GM12878 (cell line): ENCODE data around the gene MYO7B. TPM values are rescaled to one million over a fixed set of nuclear protein-coding genes. Genes with fewer than 3 reads are reported as not detected.

ENCODE experiments used
- ATAC-seq: fragments of 200-7000 bp; cut with Tn5 transposase; 3 replicates; pipeline ENCODE4 v1.9.1; 2020; ENCODE audit warnings: mild to moderate bottlenecking, moderate library complexity
- BruUV-seq: library from RNA; stranded (reverse); fragments of 400-500 nt; replicated peaks from 2 replicates; lab custom pipeline; 2021; lab: Mats Ljungman, UMichigan
- CTCF ChIA-PET: fragments of 300-600 bp; sonication (Branson Sonifier 250); formaldehyde crosslinking; extraction: SDS; loops from one replicate; lab custom pipeline; 2021; ENCODE audit warnings: inconsistent platforms; lab: Yijun Ruan, JAX
- POLR2A ChIA-PET: fragments of 350-600 bp; formaldehyde crosslinking; extraction: SDS; loops from one replicate; lab custom pipeline; 2021; ENCODE audit warnings: inconsistent platforms; lab: Charles Lee
- RAD21 ChIA-PET: fragments of 300-600 bp; sonication (Branson Sonifier 250); formaldehyde crosslinking; loops from one replicate; lab custom pipeline; 2023; ENCODE audit warnings: antibody characterized with exemption; ENCODE audit not compliant: unreplicated experiment; lab: Charles Lee
- SMC1A ChIA-PET: fragments of 300-600 bp; sonication (Branson Sonifier 250); formaldehyde crosslinking; loops from one replicate; lab custom pipeline; 2023; ENCODE audit not compliant: unreplicated experiment, uncharacterized antibody; lab: Charles Lee
- DNase-seq: peaks from one replicate; pipeline ENCODE4 v3.0.0-alpha.2; 2011; ENCODE audit warnings: low read depth, low spot score
- FAIRE-seq: peaks from 3 replicates; lab custom pipeline; 2011; peaks lifted over from hg19 to GRCh38; lab: Jason Lieb, UNC
- H2AFZ ChIP-seq: 2 replicates; pipeline ENCODE4 v1.6.0; 2011; ENCODE audit warnings: low read depth, low read length, control low read depth; ENCODE audit not compliant: control insufficient read depth
- H3K27ac ChIP-seq: 2 replicates; pipeline ENCODE4 v1.5.1; 2011; ENCODE audit warnings: control low read depth; ENCODE audit not compliant: control insufficient read depth, insufficient read depth
- H3K27me3 ChIP-seq, 2 experiments: replicated peaks in 1 of 2; 2 replicates each; pipeline versions ENCODE4 v1.6.0 to v1.6.1; 2011; ENCODE audit warnings: low read length in 1 of 2; ENCODE audit not compliant: control insufficient read depth in 2 of 2, insufficient read depth in 2 of 2
- H3K36me3 ChIP-seq, 2 experiments: 2 replicates each; pipeline ENCODE4 v1.5.1; 2011; ENCODE audit warnings: low read length in 1 of 2; ENCODE audit not compliant: control insufficient read depth in 2 of 2, insufficient read depth in 2 of 2
- H3K4me1 ChIP-seq: 2 replicates; pipeline ENCODE4 v1.6.1; 2011; ENCODE audit warnings: mild to moderate bottlenecking, low read length, moderate library complexity, mixed read lengths; ENCODE audit not compliant: control insufficient read depth, insufficient read depth
- H3K4me2 ChIP-seq: 2 replicates; pipeline ENCODE4 v1.6.0; 2011; ENCODE audit warnings: control low read depth; ENCODE audit not compliant: control insufficient read depth, insufficient read depth
- H3K4me3 ChIP-seq: fragments of 200-600 bp; sonication (generic); 2 replicates; pipeline ENCODE4 v1.5.1; 2016
- H3K79me2 ChIP-seq: 2 replicates; pipeline ENCODE4 v1.6.0; 2011; ENCODE audit warnings: low read length; ENCODE audit not compliant: control insufficient read depth, insufficient read depth
- H3K9ac ChIP-seq: 2 replicates; pipeline ENCODE4 v1.8.0; 2011; ENCODE audit warnings: low read length, control low read depth, mixed read lengths; ENCODE audit not compliant: control insufficient read depth, insufficient read depth
- H3K9me3 ChIP-seq: replicated peaks from 3 replicates; pipeline ENCODE4 v1.5.1; 2011; ENCODE audit warnings: mild to moderate bottlenecking, low read length; ENCODE audit not compliant: control insufficient read depth, insufficient read depth
- H4K20me1 ChIP-seq: 2 replicates; pipeline ENCODE4 v1.6.0; 2011; ENCODE audit not compliant: control insufficient read depth, insufficient read depth
- ASH2L ChIP-seq: fragments of 300-600, 200-600 bp; sonication (generic); IDR thresholded peaks from 2 replicates; pipeline ENCODE4 v1.6.1; 2017; ENCODE audit warnings: low read depth, mild to moderate bottlenecking, borderline replicate concordance
- BACH1 ChIP-seq: fragments of 450-650 bp; IDR thresholded peaks from 2 replicates; pipeline ENCODE4 v1.6.1; 2017; ENCODE audit warnings: mild to moderate bottlenecking, borderline replicate concordance
- CBX5 ChIP-seq: sonication (generic); IDR thresholded peaks from 2 replicates; pipeline ENCODE4 v1.6.1; 2016; ENCODE audit warnings: low read depth, moderate library complexity, mild to moderate bottlenecking, inconsistent platforms
- CHD1 ChIP-seq: IDR thresholded peaks from 2 replicates; pipeline ENCODE4 v1.6.1; 2012; ENCODE audit warnings: low read depth, low read length, improper control_type of control experiment
- FOXK2 ChIP-seq: fragments of 450-650 bp; IDR thresholded peaks from 2 replicates; pipeline ENCODE4 v1.6.1; 2017; ENCODE audit warnings: mild to moderate bottlenecking, moderate library complexity
- KDM1A ChIP-seq: fragments of 200-600 bp; sonication (generic); IDR thresholded peaks from 2 replicates; pipeline ENCODE4 v1.6.1; 2016; ENCODE audit warnings: borderline replicate concordance
- MYB ChIP-seq: fragments of 150-350 bp; IDR thresholded peaks from 2 replicates; pipeline ENCODE4 v1.6.1; 2014; ENCODE audit warnings: mild to moderate bottlenecking, low read depth, low read length, borderline replicate concordance
- SP1 ChIP-seq: IDR thresholded peaks from one replicate; pipeline ENCODE4 v1.6.1; 2011; ENCODE audit warnings: low read depth, low read length
- SREBF1 ChIP-seq: IDR thresholded peaks from 2 replicates; pipeline ENCODE4 v1.6.1; 2012; ENCODE audit warnings: mild to moderate bottlenecking, low read length
- TCF7 ChIP-seq: IDR thresholded peaks from 2 replicates; pipeline ENCODE4 v1.6.1; 2014; ENCODE audit warnings: antibody characterized with exemption, borderline replicate concordance
- USF1 ChIP-seq: IDR thresholded peaks from 2 replicates; pipeline ENCODE4 v1.6.1; 2011; ENCODE audit warnings: borderline replicate concordance, low read depth, mild to moderate bottlenecking, moderate library complexity, mixed read lengths, low read length; ENCODE audit not compliant: insufficient read depth; ENCODE audit errors: extremely low read length
- ZBED1 ChIP-seq: IDR thresholded peaks from 2 replicates; pipeline ENCODE4 v1.6.1; 2016; ENCODE audit warnings: borderline replicate concordance
- WGBS: methylation state at CpG from one replicate; pipeline ENCODE4 v1.1.6; 2016; ENCODE audit warnings: low lambda C conversion rate; ENCODE audit not compliant: insufficient replicate concordance, insufficient coverage; ENCODE audit errors: missing lambda C conversion rate; 5-methylcytosine and 5-hydroxymethylcytosine counted together
- in situ Hi-C: fragments of 300-500 bp; cut with MboI; formaldehyde crosslinking; loops from 9 replicates; pipeline ENCODE4 v1.14.3; 2018; ENCODE audit warnings: mixed read lengths
- intact Hi-C: fragments of 100-400 bp; cut with micrococcal nuclease; formaldehyde crosslinking; loops from one replicate; pipeline ENCODE4 v1.14.2; 2022; ENCODE audit not compliant: unreplicated experiment
- polyA plus RNA-seq, 11 experiments: library from polyadenylated mRNA; depleted of rRNA in 4 of 11; unstranded in 6 of 11; stranded (reverse) in 5 of 11; fragments of >200 nt; fragmentation: Nextera tagmentation in 4 of 11; fragmentation: Illumina TruSeq in 1 of 11; extraction: Ambion mirVana in 4 of 11; extraction: Trizol in 1 of 11; gene quantifications; 1 replicate in 1 of 11; 2 replicates in 10 of 11; pipeline versions ENCODE4 v1.2.1 to v1.2.3, GENCODE V29; 2011 to 2016; ENCODE audit warnings: inconsistent platforms in 2 of 11, missing spikeins in 2 of 11, low read depth in 1 of 11
- total RNA-seq, 4 experiments: library from RNA; depleted of rRNA in 3 of 4; stranded (reverse); fragments of >200 nt in 3 of 4; fragmentation: Illumina TruSeq in 1 of 4; extraction: Trizol in 1 of 4; gene quantifications; 2 replicates each; pipeline versions ENCODE4 v1.2.1 to v1.2.3, GENCODE V29; 2013 to 2021
- TF ChIP-seq, protein P1 (sequence below): IDR thresholded peaks from 2 replicates; pipeline ENCODE4 v1.6.1; 2011; ENCODE audit warnings: borderline replicate concordance, low read depth, mild to moderate bottlenecking, moderate library complexity, low read length; ENCODE audit not compliant: insufficient read depth, poor library complexity, severe bottlenecking
- TF ChIP-seq, protein P2 (sequence below): fragments of 450-650 bp; formaldehyde crosslinking; IDR thresholded peaks from 2 replicates; pipeline ENCODE4 v1.5.0; 2022; ENCODE audit warnings: mild to moderate bottlenecking, missing genetic modification characterization
- TF ChIP-seq, protein P3 (sequence below): fragments of 450-650 bp; formaldehyde crosslinking; IDR thresholded peaks from 2 replicates; pipeline ENCODE4 v1.4.0; 2020; ENCODE audit warnings: mild to moderate bottlenecking, moderate library complexity

MYO7B gene
- total and polyA plus RNA-seq, 10 of the 15 experiments (the other 5 are each of a cell fraction or from before 2014, with no cell fraction given), result 0.08 to 4.8 (median 1.2) TPM

GRCh38 chr2:127552846-127553245 lies 17.4 kb downstream of the MYO7B start:
- in situ Hi-C loops, result no loop called here
- Histone ChIP-seq H4K20me1 (no peaks in the 10 kb centered on the region), H3K4me2 (no peak overlapping the region), H3K79me2 (no peaks in the 10 kb centered on the region), H3K4me3 (no peak overlapping the region), H3K36me3 (no peaks in the 10 kb centered on the region), H3K27ac (no peak overlapping the region), H3K27me3 (peaks cover 0 to 2% of the 10 kb centered on the region in 2 experiments; a peak in 1 of 4 replicates), H3K4me1 (no peaks in the 10 kb centered on the region), H2AFZ (no peak overlapping the region), H3K9me3 (peaks cover 1% of the 10 kb centered on the region; the same call in 1 of the 3 replicates), H3K9ac (no peak overlapping the region)
- RAD21 ChIA-PET, result no interaction called here
- POLR2A ChIA-PET, result interaction anchor here (0.5 kb wide), 1 partner anchor 186 kb away, joined by 3 read pairs; no protein-coding TSS in a partner anchor
- intact Hi-C loops, result no loop called here
- FAIRE-seq, result no peak
- CTCF ChIA-PET, result no interaction called here
- no peak for DNase-seq
- SMC1A ChIA-PET, result interaction anchor here (1.0 to 1.2 kb wide), 2 partner anchors 14 to 23 kb away, joined by 3 read pairs; no protein-coding TSS in a partner anchor
- no TSS peak for BruUV-seq
- WGBS, result 43% methylated on average over 2 of the region's 2 CpGs
- no peak for ATAC-seq
- TF ChIP-seq, protein P1, sequence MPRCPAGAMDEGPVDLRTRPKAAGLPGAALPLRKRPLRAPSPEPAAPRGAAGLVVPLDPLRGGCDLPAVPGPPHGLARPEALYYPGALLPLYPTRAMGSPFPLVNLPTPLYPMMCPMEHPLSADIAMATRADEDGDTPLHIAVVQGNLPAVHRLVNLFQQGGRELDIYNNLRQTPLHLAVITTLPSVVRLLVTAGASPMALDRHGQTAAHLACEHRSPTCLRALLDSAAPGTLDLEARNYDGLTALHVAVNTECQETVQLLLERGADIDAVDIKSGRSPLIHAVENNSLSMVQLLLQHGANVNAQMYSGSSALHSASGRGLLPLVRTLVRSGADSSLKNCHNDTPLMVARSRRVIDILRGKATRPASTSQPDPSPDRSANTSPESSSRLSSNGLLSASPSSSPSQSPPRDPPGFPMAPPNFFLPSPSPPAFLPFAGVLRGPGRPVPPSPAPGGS, result no peak
- no peak for TF ChIP-seq USF1
- TF ChIP-seq SREBF1, result no peak
- no peak for TF ChIP-seq MYB
- no peak for TF ChIP-seq CHD1
- TF ChIP-seq KDM1A, result no peak
- no peak for TF ChIP-seq ZBED1
- TF ChIP-seq CBX5, result no peak
- TF ChIP-seq, protein P2, sequence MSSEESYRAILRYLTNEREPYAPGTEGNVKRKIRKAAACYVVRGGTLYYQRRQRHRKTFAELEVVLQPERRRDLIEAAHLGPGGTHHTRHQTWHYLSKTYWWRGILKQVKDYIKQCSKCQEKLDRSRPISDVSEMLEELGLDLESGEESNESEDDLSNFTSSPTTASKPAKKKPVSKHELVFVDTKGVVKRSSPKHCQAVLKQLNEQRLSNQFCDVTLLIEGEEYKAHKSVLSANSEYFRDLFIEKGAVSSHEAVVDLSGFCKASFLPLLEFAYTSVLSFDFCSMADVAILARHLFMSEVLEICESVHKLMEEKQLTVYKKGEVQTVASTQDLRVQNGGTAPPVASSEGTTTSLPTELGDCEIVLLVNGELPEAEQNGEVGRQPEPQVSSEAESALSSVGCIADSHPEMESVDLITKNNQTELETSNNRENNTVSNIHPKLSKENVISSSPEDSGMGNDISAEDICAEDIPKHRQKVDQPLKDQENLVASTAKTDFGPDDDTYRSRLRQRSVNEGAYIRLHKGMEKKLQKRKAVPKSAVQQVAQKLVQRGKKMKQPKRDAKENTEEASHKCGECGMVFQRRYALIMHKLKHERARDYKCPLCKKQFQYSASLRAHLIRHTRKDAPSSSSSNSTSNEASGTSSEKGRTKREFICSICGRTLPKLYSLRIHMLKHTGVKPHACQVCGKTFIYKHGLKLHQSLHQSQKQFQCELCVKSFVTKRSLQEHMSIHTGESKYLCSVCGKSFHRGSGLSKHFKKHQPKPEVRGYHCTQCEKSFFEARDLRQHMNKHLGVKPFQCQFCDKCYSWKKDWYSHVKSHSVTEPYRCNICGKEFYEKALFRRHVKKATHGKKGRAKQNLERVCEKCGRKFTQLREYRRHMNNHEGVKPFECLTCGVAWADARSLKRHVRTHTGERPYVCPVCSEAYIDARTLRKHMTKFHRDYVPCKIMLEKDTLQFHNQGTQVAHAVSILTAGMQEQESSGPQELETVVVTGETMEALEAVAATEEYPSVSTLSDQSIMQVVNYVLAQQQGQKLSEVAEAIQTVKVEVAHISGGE (CRISPR knock-in tag), result no peak
- no peak for TF ChIP-seq BACH1
- no peak for TF ChIP-seq FOXK2
- no peak for TF ChIP-seq ASH2L
- TF ChIP-seq SP1, result no peak
- no peak for TF ChIP-seq TCF7
- TF ChIP-seq, protein P3, sequence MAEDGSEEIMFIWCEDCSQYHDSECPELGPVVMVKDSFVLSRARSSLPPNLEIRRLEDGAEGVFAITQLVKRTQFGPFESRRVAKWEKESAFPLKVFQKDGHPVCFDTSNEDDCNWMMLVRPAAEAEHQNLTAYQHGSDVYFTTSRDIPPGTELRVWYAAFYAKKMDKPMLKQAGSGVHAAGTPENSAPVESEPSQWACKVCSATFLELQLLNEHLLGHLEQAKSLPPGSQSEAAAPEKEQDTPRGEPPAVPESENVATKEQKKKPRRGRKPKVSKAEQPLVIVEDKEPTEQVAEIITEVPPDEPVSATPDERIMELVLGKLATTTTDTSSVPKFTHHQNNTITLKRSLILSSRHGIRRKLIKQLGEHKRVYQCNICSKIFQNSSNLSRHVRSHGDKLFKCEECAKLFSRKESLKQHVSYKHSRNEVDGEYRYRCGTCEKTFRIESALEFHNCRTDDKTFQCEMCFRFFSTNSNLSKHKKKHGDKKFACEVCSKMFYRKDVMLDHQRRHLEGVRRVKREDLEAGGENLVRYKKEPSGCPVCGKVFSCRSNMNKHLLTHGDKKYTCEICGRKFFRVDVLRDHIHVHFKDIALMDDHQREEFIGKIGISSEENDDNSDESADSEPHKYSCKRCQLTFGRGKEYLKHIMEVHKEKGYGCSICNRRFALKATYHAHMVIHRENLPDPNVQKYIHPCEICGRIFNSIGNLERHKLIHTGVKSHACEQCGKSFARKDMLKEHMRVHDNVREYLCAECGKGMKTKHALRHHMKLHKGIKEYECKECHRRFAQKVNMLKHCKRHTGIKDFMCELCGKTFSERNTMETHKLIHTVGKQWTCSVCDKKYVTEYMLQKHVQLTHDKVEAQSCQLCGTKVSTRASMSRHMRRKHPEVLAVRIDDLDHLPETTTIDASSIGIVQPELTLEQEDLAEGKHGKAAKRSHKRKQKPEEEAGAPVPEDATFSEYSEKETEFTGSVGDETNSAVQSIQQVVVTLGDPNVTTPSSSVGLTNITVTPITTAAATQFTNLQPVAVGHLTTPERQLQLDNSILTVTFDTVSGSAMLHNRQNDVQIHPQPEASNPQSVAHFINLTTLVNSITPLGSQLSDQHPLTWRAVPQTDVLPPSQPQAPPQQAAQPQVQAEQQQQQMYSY (CRISPR knock-in tag), result no peak
